Measurements from ENCODE around the gene ISYNA1. TPM values are rescaled to one million over a fixed set of nuclear protein-coding genes. Genes with fewer than 3 reads are reported as not detected.

The ISYNA1 gene
- total and polyA plus RNA-seq, 10 of the 15 experiments (the other 5 are each of a cell fraction or from before 2014, with no cell fraction given): 1.9 to 37.0 (median 9.1) TPM

- DNase-seq (ENCODE audit: low read depth, low spot score) (no peak), FAIRE-seq (no peak), ATAC-seq (no peak)
- peaks cover 9% of the 10 kb centered on the region; the same call in 1 of the 2 replicates for H3K4me1 ChIP-seq (ENCODE audit: control insufficient read depth, insufficient read depth, low read length)
- ChIA-PET CTCF (interaction anchor here (1.0 kb wide), 1 partner anchor 10 kb away, joined by 3 read pairs; no protein-coding TSS in a partner anchor), RAD21 (ENCODE audit: unreplicated experiment) (no interaction called here), SMC1A (ENCODE audit: uncharacterized antibody, unreplicated experiment) (no interaction called here), POLR2A (interaction anchor here (0.6 kb wide), 1 partner anchor 181 kb away, joined by 3 read pairs; no protein-coding TSS in a partner anchor)
- in situ Hi-C loops (cut with MboI) (no loop called here), intact Hi-C loops (cut with micrococcal nuclease; ENCODE audit: unreplicated experiment) (no loop called here)
- no peak overlapping the region for H2AFZ ChIP-seq (ENCODE audit: control insufficient read depth, low read depth, low read length)
- H4K20me1 ChIP-seq (ENCODE audit: control insufficient read depth, insufficient read depth): no peaks in the 10 kb centered on the region; the same call in 1 of the 2 replicates
- H3K4me2 ChIP-seq (ENCODE audit: control insufficient read depth, insufficient read depth): no peak overlapping the region
- no peak overlapping the region for H3K27ac ChIP-seq (ENCODE audit: control insufficient read depth, insufficient read depth)
- H3K27me3 ChIP-seq (replicated peaks in 1 of 2; ENCODE audit: control insufficient read depth in 2 of 2, insufficient read depth in 2 of 2, low read length in 1 of 2): no peaks in the 10 kb centered on the region
- no peaks in the 10 kb centered on the region; the same call in 2 of the 3 replicates for H3K9me3 ChIP-seq (replicated peaks; ENCODE audit: control insufficient read depth, insufficient read depth, low read length)
- H3K36me3 ChIP-seq (ENCODE audit: control insufficient read depth in 2 of 2, insufficient read depth in 2 of 2, low read length in 1 of 2): peaks cover 3 to 18% of the 10 kb centered on the region in 2 experiments; a peak in 3 of 4 replicates
- no TSS peak for BruUV-seq (replicated peaks)
- H3K4me3 ChIP-seq: no peak overlapping the region
- no peaks in the 10 kb centered on the region for H3K79me2 ChIP-seq (ENCODE audit: control insufficient read depth, insufficient read depth, low read length)
- WGBS (ENCODE audit: insufficient coverage, insufficient replicate concordance, low lambda C conversion rate, missing lambda C conversion rate): 91% methylated on average over 23 of the region's 23 CpGs
- no peak overlapping the region for H3K9ac ChIP-seq (ENCODE audit: control insufficient read depth, insufficient read depth, low read length)
- no peak for TF ChIP-seq BCLAF1 (IDR thresholded peaks at IDR 0.05)
- TF ChIP-seq CBX3 (IDR thresholded peaks at IDR 0.05; ENCODE audit: borderline replicate concordance, low read depth): no peak
- TF ChIP-seq SIN3A (IDR thresholded peaks at IDR 0.05; ENCODE audit: low read depth, low read length): no peak
- TF ChIP-seq ZNF592 (IDR thresholded peaks at IDR 0.05): no peak
- TF ChIP-seq NR2C2 (IDR thresholded peaks at IDR 0.05; ENCODE audit: borderline replicate concordance, control insufficient read depth, insufficient read length, low read depth): no peak
- no peak for TF ChIP-seq CHD2 (IDR thresholded peaks at IDR 0.05; ENCODE audit: borderline replicate concordance, low read depth, low read length)
- TF ChIP-seq CBX5 (IDR thresholded peaks at IDR 0.05; ENCODE audit: low read depth): no peak
- no peak for TF ChIP-seq HDGF (IDR thresholded peaks at IDR 0.05)
- no peak for TF ChIP-seq BHLHE40 (IDR thresholded peaks at IDR 0.05; ENCODE audit: borderline replicate concordance in 1 of 2, low read depth in 2 of 2, low read length in 1 of 2)
- no peak for TF ChIP-seq KAT2A (conservative IDR thresholded peaks at IDR 0.05; ENCODE audit: control insufficient read depth, low read depth, low read length)
- no peak for TF ChIP-seq SKIL (IDR thresholded peaks at IDR 0.05; ENCODE audit: low read depth, poor library complexity, severe bottlenecking)
- TF ChIP-seq SIX5 (IDR thresholded peaks at IDR 0.05; ENCODE audit: low read depth, low read length, severe bottlenecking): no peak
- TF ChIP-seq WRNIP1 (IDR thresholded peaks at IDR 0.05; ENCODE audit: borderline replicate concordance, low read depth, low read length): no peak
These were observed 3.2 kb upstream of the ISYNA1 start for GRCh38 chr19:18440936-18441803.
